ENCODE measurements around the gene CD3G.

CD3G gene

DNA sequence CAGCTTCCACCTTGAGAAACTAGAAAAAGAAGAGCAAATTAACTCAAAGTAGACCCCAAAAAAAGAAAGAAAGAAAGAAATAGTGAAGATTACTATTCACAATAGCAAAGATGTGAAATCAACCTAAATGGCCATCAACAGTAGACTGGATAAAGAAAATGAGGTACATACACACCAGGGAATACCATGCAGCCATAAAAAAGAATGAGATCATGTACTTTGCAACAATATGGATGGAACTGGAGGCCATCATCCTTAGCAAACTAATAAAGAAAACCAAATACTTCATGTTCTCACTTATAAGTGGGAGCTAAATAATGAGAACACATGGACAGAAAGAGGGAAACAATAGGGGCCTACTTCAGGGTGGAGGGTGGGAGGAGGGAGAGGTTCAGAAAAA is 15.4 kb upstream of the CD3G start:
- no peak for DNase-seq

DNA sequence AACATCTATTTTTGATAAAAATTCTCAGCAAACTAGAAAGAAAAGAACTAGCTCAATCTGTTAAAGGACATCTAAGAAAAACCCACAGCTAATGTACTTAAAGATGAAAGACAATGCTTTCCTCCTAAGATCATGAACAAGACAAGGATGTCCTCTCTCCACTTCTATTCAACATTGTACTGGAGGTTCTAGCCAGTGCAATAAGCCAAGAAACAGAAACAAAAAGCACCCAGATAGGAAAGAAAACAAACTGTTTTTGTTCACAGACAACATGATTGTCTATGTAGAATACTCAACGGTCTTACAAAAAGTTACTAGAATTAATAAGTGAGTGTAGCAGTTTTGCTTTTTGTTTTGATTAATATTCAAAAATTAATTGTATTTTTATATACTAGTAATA is 9.4 kb upstream of the CD3G start:
- no peak for DNase-seq

DNA sequence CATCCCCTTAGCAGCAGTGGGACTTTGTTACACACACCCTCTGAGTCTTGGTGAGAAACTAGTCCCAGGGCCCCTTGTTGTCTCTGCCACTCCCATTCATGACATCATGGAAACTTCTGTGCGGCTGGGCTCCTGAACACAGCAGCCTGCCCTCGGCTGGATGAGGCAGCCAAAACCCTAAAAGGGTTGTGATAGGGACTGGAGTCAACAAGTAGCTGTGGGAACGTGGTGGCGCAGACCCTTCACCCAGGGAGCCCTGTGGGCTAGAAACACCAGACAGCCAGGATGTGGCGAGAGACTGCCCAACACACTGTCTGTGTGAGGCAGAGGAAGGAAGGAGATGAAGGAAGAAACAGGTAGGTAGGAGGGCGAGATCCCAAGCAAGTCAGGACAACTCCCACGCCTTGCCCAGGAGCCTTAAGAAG is 5.5 kb upstream of the CD3G start:
- peak; percentile 92 for DNase-seq

DNA sequence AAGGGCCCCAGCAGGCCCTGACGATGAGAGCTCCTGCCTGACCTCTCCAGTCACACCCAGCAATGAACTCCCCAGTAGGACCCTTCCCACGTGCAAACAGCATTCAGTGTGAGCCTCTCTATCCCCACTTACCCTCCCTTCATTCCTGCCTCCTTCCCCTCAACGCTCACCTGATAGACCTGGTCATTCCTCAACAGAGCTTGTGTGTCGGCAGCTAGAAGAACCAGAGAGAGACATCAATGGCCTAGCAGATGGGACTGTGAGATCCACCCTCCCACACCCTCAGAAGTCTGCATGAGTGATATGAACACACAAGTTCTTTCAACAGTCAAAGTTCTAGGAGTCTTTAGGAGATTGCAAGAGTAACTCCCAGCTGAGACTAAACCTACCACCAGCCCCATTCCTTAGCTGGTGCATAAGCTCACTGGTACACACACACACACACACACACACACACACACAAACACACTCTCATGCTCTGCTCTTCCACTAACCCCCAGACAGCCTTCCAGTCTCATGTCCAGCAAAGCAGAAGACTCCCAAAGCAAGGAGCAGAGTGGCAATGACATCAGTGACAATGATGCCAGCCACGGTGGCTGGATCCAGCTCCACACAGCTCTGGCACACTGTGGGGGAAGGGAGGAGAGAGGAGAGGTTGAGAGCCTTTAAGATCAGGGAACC is 4.7 kb upstream of the CD3G start:
- no peak for DNase-seq

DNA sequence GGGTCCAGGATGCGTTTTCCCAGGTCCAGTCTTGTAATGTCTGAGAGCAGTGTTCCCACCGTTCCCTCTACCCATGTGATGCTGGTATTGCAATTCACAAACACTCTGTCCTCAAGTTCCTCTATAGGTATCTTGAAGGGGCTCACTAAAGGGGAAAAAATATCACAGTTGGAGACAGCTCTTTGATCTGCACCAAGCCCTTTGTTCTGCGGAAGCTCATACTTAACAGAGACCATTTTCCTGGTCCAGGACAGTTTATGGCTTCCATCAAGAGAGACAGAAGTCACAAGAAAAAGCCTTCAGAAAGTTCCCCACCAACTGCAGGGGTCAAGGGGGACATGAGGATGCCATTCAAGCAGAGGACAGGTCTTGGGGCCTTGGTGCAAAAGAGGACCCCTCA is 3.7 kb upstream of the CD3G start:
- DNase-seq, result no peak

DNA sequence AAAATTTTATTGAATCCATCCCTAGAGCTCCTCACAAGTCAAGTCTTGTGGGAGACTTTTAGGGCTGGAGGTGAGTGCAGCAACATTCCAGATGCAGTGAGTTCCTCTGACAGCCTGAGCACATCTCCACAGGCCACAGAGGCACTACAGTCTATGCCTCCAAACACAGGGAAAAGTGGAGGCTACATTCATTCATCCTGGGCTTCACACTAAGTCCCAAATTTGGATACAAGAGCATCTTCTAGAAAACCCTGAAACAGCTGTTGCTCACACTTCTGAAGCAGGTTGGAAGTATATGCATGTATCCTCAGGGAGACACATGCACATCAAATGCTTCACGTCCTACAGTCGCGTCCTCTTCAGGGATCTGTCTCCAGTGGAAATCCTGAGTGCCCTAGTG is 2.9 kb upstream of the CD3G start:
- DNase-seq, result no peak

DNA sequence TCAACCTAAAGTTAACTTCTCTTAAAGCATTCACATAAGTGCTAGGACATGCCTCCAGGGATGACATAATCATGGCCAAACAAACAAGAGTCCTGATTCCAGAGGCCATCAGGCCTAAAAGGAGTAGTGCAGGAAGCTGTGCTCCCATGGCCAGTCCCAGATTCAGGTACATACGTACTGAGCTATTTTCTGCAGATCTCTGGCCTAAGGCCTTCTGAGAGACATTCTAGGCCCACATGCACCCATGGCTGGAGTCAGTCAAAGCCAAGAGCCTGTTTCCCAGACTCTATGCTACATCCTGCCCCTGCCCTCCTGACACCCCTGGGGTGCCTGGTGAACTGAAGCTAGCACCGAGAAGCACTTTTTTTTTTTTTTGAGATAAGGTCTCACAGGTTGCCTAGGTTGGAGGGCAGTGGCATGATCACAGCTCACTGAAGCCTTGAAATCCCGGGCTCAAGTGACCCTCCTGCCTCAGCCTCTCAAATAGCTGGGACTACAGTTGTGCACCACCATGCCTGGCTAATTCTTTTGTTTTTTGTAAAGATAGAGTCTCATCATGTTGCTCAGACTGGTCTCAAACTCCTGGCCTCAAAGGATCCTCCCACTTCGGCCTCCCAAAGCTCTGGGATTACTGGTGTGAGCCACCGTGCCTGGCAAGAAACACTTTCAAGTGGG is 2.2 kb upstream of the CD3G start:
- DNase-seq, result no peak

DNA sequence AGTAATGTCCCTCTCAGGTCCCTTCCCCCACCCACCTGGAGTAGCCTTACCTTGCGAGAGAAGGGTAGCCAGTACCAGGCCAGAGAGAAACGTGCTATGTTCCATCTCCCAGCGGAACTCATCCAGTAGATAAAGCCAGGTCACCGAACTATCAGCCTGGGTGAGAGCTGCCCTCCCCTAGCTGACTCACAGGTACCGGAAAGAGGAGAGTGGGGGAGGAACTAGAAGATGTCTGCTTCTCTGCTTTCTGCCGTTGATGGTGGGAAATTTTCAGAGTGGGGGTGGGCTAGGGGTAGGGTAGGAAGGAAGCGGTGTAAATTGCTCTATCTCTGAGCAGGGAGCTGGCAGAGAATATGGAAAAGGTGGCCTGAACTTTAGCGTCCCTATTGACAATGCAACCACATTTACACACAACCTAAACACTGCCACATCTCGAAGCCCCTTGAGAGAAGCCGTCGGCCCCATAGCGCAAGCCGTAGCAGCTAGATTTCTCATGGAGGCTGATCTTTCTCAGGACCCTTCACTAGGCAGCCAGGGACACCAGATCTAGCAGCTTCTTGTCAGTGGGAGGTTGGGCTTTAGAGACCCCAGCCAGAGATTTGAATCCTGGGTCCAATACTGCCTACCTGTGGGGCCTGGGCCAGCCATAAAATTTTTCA is 1.5 kb upstream of the CD3G start, which contains the start of gene CD3D:
Gene CD3D, minus strand, starts transcription at position 203 of the 659 bp plus-strand sequence. Its CDS starts 98 bp downstream, at position 105.
- DNase-seq, result peak; percentile 90

DNA sequence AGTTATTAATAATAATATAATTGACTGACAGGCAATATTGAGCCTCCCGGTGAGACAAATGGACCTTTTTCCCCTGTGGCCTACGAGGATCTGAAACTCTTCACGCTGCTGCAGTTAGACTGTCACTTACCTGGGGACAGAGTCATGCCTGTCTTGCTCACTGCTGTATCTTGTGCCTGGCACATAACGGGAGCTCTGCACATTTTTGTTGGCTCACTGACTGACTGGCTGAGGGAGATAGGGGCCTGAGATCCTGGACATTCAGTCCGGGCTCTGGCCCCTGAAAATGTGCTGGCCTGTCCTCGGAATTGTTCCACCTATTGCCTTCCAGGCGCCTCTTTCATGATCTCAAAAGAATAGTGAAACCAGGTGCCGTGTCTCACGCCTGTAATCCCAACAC is 896 bp upstream of the CD3G start:
- peak; percentile 56 for DNase-seq

DNA sequence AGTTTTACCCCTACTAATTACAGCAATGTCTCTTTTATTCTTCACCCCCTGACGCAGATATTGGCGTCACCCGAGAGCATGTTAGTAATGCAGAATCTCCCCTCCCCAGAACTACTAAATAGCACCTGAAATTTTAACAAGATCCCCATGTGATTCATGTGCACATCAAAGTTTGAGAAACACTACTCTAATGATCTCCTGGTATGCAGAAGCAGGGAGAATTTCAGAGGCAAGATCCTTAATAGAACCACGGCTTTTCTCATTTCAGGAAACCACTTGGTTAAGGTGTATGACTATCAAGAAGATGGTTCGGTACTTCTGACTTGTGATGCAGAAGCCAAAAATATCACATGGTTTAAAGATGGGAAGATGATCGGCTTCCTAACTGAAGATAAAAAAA is 5.3 kb downstream of the CD3G start:
- no peak for DNase-seq

DNA sequence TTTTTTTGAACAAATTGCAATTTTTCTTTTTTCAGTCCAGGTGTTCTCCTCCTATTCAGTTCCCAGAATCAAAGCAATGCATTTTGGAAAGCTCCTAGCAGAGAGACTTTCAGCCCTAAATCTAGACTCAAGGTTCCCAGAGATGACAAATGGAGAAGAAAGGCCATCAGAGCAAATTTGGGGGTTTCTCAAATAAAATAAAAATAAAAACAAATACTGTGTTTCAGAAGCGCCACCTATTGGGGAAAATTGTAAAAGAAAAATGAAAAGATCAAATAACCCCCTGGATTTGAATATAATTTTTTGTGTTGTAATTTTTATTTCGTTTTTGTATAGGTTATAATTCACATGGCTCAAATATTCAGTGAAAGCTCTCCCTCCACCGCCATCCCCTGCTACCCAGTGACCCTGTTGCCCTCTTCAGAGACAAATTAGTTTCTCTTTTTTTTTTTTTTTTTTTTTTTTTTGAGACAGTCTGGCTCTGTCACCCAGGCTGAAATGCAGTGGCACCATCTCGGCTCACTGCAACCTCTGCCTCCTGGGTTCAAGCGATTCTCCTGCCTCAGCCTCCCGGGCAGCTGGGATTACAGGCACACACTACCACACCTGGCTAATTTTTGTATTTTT is 9.1 kb downstream of the CD3G start:
- no peak for DNase-seq

DNA sequence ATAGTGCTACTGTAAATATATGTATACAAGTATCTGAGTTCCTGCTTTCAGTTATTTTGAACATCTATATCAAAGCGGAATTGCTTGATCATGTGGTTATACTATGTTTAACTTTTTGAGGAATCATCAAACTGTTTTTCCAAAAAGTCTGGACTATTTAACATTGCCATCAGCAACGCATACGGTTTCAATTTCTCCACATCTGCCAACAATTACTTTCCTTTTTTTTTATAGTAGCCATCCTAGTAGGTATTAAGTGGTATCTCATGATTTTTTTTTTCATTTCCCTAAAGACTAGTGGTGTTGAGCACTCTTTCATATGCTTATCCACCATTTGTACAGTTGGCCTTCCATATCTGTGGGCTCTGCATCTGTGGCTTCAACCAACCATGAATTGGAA is 13.9 kb downstream of the CD3G start:
- no peak for DNase-seq

DNA sequence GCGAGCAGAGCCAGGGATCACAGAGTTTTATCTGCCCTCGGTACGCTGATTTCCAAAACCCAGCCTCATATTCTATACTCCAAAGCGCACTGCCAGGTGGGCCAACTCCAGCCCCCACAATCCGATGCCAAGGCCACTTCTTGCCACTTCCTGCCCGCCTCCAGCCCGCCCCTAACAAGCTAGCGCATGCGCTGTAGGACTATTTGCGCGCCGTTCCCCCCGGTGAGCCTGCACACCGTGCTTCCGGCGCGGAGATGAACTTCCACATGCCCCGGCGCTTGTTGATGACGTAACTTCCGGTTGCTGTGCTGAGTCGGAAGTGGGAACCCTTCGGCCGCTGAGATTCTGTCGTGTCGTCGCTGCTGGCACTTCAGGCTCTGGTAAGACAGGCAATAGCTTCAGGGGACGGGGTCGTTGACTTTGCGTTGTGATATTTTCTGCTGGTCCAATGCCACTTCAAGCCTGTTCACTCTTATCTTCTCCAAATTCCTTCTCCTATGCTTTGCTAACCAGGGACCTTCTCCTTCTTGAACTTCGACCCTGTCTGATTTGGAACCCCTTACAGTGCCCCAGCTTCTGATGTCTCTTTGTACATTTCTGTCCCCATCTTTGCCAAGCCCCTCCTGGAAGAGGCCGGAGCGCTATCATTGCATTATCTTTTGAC is 15.3 kb downstream of the CD3G start, which contains the start of gene UBE4A:
Gene UBE4A, plus strand, starts transcription at position 306 of the 664 bp plus-strand sequence. CDS start 5,481 bp downstream, outside the sequence.
- peak; percentile 99 for DNase-seq

DNA sequence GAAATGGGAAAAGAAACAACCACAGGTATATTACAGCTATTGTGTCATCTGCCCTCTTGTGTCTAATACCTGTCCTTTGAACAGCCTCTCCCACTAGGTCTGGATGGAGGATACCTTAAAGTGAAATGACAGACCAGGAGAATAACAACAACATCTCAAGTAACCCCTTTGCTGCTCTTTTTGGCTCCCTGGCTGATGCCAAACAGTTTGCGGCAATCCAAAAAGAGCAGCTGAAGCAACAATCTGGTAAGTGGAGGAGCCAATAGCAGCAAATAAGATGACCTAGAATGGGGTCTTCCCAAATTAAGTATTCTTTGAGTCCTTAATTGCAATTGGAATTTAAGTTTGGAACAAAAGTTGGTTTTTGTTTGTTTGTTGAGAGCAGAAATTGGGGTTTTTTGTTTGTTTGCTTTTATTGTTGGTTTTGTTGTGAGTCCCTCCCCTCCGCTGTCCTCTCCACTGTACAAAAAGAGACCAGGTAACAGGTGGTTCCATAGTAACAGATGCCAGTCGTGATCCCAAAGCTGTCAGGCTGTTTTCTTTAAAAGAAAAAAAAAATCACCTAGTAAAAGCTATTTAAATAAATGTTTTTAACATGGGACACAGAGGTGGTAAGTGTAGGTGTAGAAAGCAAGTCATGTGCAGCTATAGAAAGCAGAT is 20.9 kb downstream of the CD3G start:
- no peak for DNase-seq

DNA sequence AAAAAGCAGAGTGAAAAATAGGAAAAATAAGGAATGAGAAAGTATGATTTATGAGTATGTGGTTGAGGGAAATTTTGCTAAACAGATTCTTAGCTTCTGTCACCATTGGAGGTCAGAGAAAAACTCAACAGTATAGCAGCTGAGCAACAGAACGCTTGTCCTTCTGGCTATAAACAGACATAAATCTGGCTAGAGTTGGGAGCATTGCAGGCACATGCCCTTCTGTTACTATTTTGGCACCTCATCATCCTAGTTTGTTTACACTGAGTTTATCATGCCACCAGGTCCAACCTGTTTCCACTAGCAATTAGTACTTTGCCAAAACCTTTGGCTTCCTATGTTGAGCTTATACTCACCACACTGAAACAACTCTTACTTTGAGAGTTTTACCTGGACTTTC is 22.1 kb downstream of the CD3G start:
- DNase-seq, result no peak

DNA sequence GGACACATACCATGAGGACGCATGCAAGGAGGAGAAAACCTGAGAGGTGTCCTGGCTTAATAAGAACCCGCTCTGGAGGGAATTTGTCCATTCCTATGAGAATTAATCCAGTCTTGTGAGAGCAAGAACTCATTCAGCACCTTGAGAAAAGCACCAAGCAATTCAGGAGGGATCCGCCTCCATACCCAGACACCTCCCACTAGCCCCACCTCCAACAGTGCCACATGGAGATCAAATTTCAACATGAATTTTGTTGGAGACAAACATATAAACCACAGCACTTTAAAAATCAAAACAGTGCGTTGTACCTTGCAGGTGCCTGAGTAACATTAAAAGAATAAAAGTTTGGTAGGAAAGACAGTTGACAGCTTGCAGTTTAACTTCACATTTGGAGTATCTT is 26.6 kb downstream of the CD3G start:
- no peak for DNase-seq

DNA sequence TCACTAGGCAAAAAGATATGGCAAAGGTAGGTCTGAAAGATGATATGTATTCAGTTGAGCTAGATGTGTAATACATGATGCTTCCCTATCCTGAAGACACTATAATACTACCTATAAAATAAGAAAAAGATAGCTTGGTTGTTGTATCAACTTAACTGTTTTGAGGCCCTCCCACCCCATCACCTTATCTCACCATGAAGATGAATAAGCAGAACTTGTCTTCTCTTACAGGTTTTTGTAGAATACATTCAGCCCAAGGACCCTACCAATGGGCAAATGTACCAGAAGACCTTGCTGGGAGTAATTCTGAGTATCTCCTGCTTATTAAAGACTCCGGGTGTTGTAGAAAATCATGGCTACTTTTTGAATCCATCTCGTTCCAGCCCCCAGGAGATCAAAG is 29.1 kb downstream of the CD3G start:
- no peak for DNase-seq

DNA sequence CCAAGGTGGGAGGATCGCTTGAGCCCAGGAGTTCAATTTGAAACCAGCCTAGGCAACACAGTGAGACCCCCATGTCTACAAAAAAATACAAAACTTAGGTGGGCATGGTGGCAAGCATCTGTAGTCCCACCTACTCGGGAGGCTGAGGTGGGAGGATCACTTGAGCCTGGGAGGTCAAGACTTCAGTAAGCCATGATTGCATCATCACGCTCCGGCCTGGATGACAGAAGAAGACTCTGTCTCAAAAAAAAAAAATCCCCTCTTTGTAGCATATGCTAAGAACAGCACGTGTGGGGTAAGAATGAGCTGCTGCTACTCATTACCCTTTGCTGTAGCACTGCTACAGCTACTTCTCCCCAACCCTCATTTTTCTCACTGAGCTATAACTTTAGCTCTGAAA is 29.7 kb downstream of the CD3G start:
- no peak for DNase-seq

DNA sequence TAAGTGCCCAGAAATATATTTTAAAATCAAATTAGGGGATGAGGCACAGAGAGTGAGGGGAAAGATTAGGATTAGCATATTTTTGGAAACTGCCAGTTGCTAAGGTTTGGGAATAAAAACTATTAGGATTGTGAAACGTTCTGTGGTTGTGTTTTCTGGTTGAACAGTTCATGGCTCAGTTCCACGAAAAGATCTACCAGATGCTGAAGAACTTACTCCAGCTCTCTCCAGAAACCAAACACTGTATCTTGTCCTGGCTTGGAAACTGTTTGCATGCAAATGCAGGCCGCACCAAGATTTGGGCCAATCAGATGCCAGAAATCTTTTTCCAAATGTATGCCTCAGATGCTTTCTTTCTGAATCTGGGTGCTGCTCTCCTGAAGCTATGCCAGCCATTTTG is 30.6 kb downstream of the CD3G start:
- no peak for DNase-seq

DNA sequence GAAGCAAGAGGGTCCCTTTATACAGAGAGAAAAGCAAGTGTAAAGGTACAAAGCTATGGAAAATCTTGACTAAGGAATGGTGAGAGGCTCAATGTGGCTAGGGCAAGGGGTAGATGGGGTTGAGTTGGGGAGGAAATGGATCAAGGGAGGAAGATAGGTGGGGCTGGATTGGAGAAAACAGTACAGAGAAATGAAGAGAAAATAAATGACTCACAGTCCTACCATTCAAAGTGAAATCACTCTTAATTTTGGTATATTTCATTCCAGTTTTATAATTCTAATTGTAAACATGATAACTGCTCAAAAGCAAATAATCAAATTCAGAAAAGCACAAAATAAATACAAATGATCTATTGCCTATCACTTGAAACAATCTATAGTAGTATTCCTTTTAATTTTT is 31.8 kb downstream of the CD3G start:
- no peak for DNase-seq

DNA sequence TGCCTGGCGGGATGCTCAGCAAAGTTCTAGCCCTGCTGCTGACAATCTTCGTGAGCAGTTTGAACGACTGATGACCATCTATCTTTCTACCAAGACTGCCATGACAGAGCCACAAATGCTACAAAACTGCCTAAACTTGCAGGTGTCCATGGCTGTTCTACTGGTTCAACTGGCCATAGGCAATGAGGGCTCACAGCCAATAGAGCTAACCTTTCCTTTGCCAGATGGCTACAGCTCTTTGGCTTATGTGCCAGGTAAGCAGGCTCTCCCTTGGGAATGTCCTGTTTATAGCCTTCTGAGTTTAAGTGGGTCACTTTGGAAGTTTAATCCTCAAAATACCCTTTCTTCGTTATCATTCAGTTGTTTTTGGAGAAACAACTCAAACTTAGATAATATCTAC is 35.4 kb downstream of the CD3G start:
- DNase-seq, result no peak

DNA sequence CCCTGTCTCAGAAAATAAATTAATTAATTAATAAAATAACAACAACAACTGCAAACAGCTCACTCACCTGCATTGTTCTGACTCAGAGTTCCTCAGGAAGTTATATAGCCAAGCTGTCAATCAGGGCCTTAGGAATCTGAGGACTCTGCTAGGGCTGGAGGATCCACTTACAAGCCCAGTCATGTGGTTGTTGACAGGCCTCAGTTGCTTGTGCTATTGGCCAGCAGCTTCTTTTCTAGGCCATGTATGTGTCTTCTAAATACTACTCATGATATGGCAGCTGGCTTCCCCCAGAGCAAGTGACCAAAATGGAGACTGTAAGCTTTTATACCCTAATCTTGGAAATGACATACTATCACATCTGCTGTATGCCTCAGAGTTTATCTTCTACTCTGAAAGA is 36.4 kb downstream of the CD3G start:
- DNase-seq, result no peak

DNA sequence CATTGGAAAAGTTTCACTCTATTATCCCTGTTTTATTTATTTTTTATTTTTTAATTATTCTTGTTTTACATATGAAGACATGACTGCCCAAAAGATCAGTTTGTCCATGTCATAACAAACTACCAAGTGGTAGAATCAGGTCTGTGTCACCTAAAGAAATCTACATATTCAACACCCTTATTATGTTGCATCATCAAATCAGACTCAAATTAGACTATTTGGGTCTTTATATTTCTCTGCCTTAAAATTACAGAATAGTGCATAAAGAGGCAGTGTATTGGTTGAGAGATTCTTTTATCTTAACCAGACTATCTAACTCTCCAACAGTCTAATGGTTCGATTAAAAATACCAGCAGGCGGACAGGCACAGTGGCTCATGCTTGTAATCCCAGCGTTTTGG is 38.8 kb downstream of the CD3G start:
- DNase-seq, result no peak

Data from activated CD4-positive, alpha-beta T cell treated with anti-CD3 and anti-CD28 coated beads, Interleukin-10, Interleukin-2, amounts not matched to agents 100 ng/mL and 50 ng/mL, durations not matched to agents 16 hours and 8 hours (primary cell).